ENCODE results near the gene MYO1A. TPM values are rescaled to one million over a fixed set of nuclear protein-coding genes. Genes with fewer than 3 reads are reported as not detected.
A peak's percentile ranks its signal among the peaks of the same experiment; 100 is the strongest.

The MYO1A gene
- total and polyA plus RNA-seq, 10 of the 15 experiments (the other 5 are each of a cell fraction or from before 2014, with no cell fraction given): 0.01 to 0.34 (median 0.15) TPM; not detected in 2

- in situ Hi-C loops (cut with MboI) (no loop called here), intact Hi-C loops (cut with micrococcal nuclease; ENCODE audit: unreplicated experiment) (no loop called here)
- Histone ChIP-seq H3K4me3 (peak overlapping the region; percentile 52), H3K27ac (ENCODE audit: control insufficient read depth, insufficient read depth) (no peak overlapping the region), H2AFZ (ENCODE audit: control insufficient read depth, low read depth, low read length) (no peak overlapping the region), H3K4me2 (ENCODE audit: control insufficient read depth, insufficient read depth) (peak overlapping the region; percentile 75), H3K27me3 (replicated peaks in 1 of 2; ENCODE audit: control insufficient read depth in 2 of 2, insufficient read depth in 2 of 2, low read length in 1 of 2) (no peaks in the 10 kb centered on the region), H3K9ac (ENCODE audit: control insufficient read depth, insufficient read depth, low read length) (no peak overlapping the region), H3K9me3 (replicated peaks; ENCODE audit: control insufficient read depth, insufficient read depth, low read length) (no peaks in the 10 kb centered on the region), H4K20me1 (ENCODE audit: control insufficient read depth, insufficient read depth) (no peaks in the 10 kb centered on the region), H3K36me3 (ENCODE audit: control insufficient read depth in 2 of 2, insufficient read depth in 2 of 2, low read length in 1 of 2) (peaks cover 9 to 18% of the 10 kb centered on the region in 2 experiments), H3K4me1 (ENCODE audit: control insufficient read depth, insufficient read depth, low read length) (peaks cover 43% of the 10 kb centered on the region), H3K79me2 (ENCODE audit: control insufficient read depth, insufficient read depth, low read length) (peaks cover 34% of the 10 kb centered on the region)
- DNase-seq (ENCODE audit: low read depth, low spot score): no peak
- ChIA-PET SMC1A (ENCODE audit: uncharacterized antibody, unreplicated experiment) (interaction anchor here (1.0 to 10.4 kb wide), 7 partner anchors 11 to 92 kb away, joined by 3 to 169 read pairs (median 29); partner anchors contain the start of genes NEMP1 and STAT6), CTCF (interaction anchor here (1.6 to 9.0 kb wide), 7 partner anchors 11 to 83 kb away, joined by 4 to 205 read pairs (median 7); partner anchors contain the start of genes NEMP1 and STAT6), RAD21 (ENCODE audit: unreplicated experiment) (interaction anchor here (2.0 to 8.8 kb wide), 4 partner anchors 12 to 20 kb away, joined by 14 to 199 read pairs (median 76); partner anchors contain the start of genes NEMP1 and STAT6), POLR2A (interaction anchor here (0.9 to 7.6 kb wide), 6 partner anchors 12 to 26 kb away, joined by 3 to 74 read pairs (median 29); partner anchors contain the start of genes NEMP1 and STAT6)
- WGBS (ENCODE audit: insufficient coverage, insufficient replicate concordance, low lambda C conversion rate, missing lambda C conversion rate): 79% methylated on average over 17 of the region's 22 CpGs
- BruUV-seq (replicated peaks): no TSS peak
- no peak for ATAC-seq
- no peak for FAIRE-seq
- TF ChIP-seq E2F4 (IDR thresholded peaks at IDR 0.05; ENCODE audit: low read depth, low read length) (no peak), CHD1 (IDR thresholded peaks at IDR 0.05; ENCODE audit: low read depth, low read length) (no peak), SMARCA5 (IDR thresholded peaks at IDR 0.05) (no peak), PKNOX1 (IDR thresholded peaks at IDR 0.05) (no peak), PML (IDR thresholded peaks at IDR 0.05; ENCODE audit: low read length) (no peak), E4F1 (IDR thresholded peaks at IDR 0.05; ENCODE audit: borderline replicate concordance, partially characterized antibody) (no peak), CBX5 (IDR thresholded peaks at IDR 0.05; ENCODE audit: low read depth) (no peak), CREM (IDR thresholded peaks at IDR 0.05; ENCODE audit: low read depth) (no peak), JUND (IDR thresholded peaks at IDR 0.05; ENCODE audit: low read depth, low read length) (no peak), HSF1 (IDR thresholded peaks at IDR 0.05; ENCODE audit: low read depth, low read length) (no peak), EGR1 (IDR thresholded peaks at IDR 0.05; ENCODE audit: borderline replicate concordance in 1 of 2, low read depth in 2 of 2, low read length in 2 of 2) (no peak), SREBF2 (IDR thresholded peaks at IDR 0.05; ENCODE audit: low read length) (no peak)
These were observed 41.2 kb upstream of the MYO1A start for GRCh38 chr12:57090924-57091637.

Measured in GM12878 (cell line).